Adrenal gland (tissue), 12 donors: ENCODE results near the gene PIGO. TPM values are rescaled to one million over a fixed set of nuclear protein-coding genes. Genes with fewer than 3 reads are reported as not detected.

ENCODE experiments used
- DNase-seq, 7 donors: peaks; one replicate each; pipeline ENCODE4 v3.0.0-alpha.2; 2019 to 2020
- H3K27ac ChIP-seq, 5 donors: fragments of 200-600 bp; sonication (generic) in 4 of 5; 1 replicate in 3 of 5; 2 replicates in 2 of 5; pipeline versions ENCODE4 v1.5.1 to v1.8.0; 2016 to 2020; ENCODE audit warnings: mild to moderate bottlenecking in 1 of 5
- H3K27me3 ChIP-seq: fragments of 200-600 bp; 2 replicates; pipeline ENCODE4 v1.8.0; 2021
- H3K36me3 ChIP-seq, 2 donors: fragments of 200-600 bp; replicated peaks in 1 of 2; 1 replicate in 1 of 2; 2 replicates in 1 of 2; pipeline versions ENCODE4 v1.5.1 to v1.8.0; 2018 to 2022
- H3K4me1 ChIP-seq, 2 donors: fragments of 200-600 bp; replicated peaks in 1 of 2; 1 replicate in 1 of 2; 2 replicates in 1 of 2; pipeline versions ENCODE4 v1.5.1 to v1.8.0; 2018 to 2021
- H3K4me3 ChIP-seq, 4 donors: fragments of 200-600 bp; sonication (generic) in 3 of 4; one replicate each; pipeline ENCODE4 v1.5.1; 2016 to 2018
- H3K9me3 ChIP-seq, 3 donors: fragments of 200-600 bp; sonication (generic) in 1 of 3; replicated peaks in 1 of 3; 1 replicate in 2 of 3; 2 replicates in 1 of 3; pipeline versions ENCODE4 v1.5.1 to v1.8.0; 2016 to 2021
- POLR2A ChIP-seq, 2 donors: fragments of 450-650 bp; IDR thresholded peaks; one replicate each; pipeline ENCODE4 v1.6.1; 2017; ENCODE audit warnings: antibody characterized with exemption in 2 of 2, mild to moderate bottlenecking in 2 of 2, moderate library complexity in 1 of 2
- WGBS, 4 donors: extraction: QIAGEN DNeasy Blood & Tissue Kit in 2 of 4; methylation state at CpG; one replicate each; pipeline versions ENCODE4 v1.1.5 to v1.1.7; 2013 to 2017; 5-methylcytosine and 5-hydroxymethylcytosine counted together
- intact Hi-C, 2 donors: fragments of 100-400 bp; cut with DNase I; formaldehyde crosslinking; loops; one replicate each; pipeline versions ENCODE4 v1.14.1 to v1.15.0; 2022 to 2023
- polyA plus RNA-seq, 3 donors: library from polyadenylated mRNA; stranded (reverse); fragments of 200-250 nt in 2 of 3; fragments of 350-450 nt in 1 of 3; fragmentation: Illumina TruSeq in 1 of 3; extraction: RNeasy Lipid Tissue Mini Kit (QIAGEN cat#74804) in 1 of 3; gene quantifications; one replicate each; pipeline ENCODE4 v1.2.3, GENCODE V29; 2013 to 2014
- total RNA-seq, 9 donors: library from RNA; depleted of rRNA in 4 of 9; stranded (reverse); fragments of >200 nt in 4 of 9; fragments of 120-200 nt in 1 of 9; fragmentation: NEBNext Ultra II Directional in 1 of 9; extraction: Animal tissue kit (Norgen Biotek cat#: 25700) in 1 of 9; gene quantifications; one replicate each; pipeline versions ENCODE4 v1.1.0 to v1.2.4, GENCODE V29; 2013 to 2023
- TF ChIP-seq, protein P1 (sequence below), 6 experiments: fragments of 450-650 bp in 4 of 6; fragments of 200-600 bp in 2 of 6; sonication (generic) in 1 of 6; IDR thresholded peaks; 1 replicate in 5 of 6; 2 replicates in 1 of 6; pipeline versions ENCODE4 v1.5.1 to v1.8.0; 2016 to 2021; ENCODE audit warnings: antibody characterized with exemption in 6 of 6, mild to moderate bottlenecking in 2 of 6, moderate library complexity in 1 of 6
- donor health status: healthy with polysubstance abuse.
- donor health status: Bipolar disorder and iron deficiency.
- donor health status: DM: yes; HTN: yes; CAD: no.
- donor health status: DM: no; HTN: no; CAD: no.
- donor health status: DM: no; HTN: no; CAD: no.
- donor health status: DM: yes; HTN: yes; CAD: no.

The PIGO gene
- total and polyA plus RNA-seq, 12 donors: 19.7 to 37.4 (median 28.9) TPM

DNA sequence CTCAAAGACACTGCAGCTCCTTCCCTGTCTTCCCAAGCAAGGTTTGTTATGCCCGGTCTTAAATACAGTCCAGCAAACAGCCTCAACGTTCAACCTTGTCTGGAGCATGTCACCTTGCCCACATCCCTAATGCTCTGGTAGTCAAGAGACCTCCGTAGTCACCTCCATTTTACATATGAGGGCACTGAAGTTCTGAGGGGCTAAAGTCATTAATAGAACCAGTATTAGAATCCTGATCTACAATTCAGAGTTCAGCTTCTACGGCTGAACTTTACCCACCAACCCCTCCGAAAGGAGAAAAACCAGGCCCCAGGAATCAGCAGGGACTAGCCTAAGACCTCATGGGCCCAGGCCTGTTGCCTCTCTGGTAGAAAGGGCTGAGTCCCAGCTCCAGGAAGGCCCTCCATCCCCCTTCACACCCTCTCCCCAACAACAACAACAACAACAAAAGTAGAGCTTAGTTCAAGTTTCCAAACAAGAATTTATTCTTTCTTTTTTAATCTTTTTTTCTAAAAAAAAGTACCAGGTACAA lies 7.3 kb upstream of the PIGO start:
- DNase-seq: no peak
- intact Hi-C loops: no loop called here
- H3K36me3 ChIP-seq: peaks cover 0 to 66% of the 10 kb centered on the region in 2 donors

DNA sequence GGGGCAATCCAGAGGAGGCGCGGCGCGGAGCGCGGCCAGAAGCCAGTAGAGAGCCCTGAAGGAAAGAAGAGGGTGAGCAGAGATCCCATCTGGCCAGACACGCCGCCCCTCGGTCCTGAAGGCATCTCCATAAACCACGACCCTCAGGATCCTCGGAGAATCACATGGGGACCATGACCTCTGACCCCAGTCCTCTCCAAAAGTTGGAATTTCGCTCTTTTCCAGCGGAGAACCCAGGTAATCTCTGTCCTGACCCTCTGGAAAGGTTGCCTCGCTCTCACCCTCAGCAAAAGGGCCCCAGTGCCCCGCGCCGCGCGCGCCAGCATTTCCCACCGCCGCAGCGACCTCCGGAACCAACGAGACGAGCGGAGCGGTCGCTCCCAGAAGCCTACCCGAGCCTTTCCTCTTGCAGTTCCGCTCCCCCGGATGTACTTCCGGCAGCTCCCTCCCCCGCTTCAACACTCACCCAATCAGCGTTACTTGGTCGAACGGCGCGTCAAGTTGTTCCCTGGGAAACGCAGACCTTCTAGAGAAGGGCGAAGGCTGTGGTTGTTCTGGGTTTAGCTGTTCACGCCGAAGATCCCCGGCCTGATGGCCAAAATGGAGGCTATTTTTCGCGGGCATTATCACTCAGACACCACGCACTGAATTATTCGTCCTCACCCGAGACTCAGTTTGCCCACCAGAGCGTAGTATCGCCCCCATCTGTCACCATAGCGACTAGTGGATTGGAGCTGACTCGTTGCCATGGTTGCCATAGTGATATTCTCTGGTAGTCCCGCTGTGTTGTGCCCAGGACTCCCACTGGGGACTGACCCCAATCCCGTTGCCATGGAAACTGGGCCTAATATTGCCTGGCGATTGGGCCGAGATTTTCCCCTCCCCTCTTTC lies 6.6 kb upstream of the PIGO start, which contains the start of gene STOML2:
Gene STOML2, minus strand, starts transcription at position 363 of the 891 bp plus-strand sequence. Its CDS starts 37 bp downstream, at position 326.
- WGBS, 4 donors: 0 to 1% (median 1%) methylated on average over 29 to 57 of the region's 57 CpGs
- H3K27me3 ChIP-seq: no peaks in the 10 kb centered on the region
- peak within 1 kb of the TSS; percentile 54 to 89 (median 70) for H3K27ac ChIP-seq
- peaks cover 7 to 18% of the 10 kb centered on the region in 2 donors for H3K4me1 ChIP-seq
- intact Hi-C loops: no loop called here
- peaks cover 0 to 60% of the 10 kb centered on the region in 2 donors for H3K36me3 ChIP-seq
- H3K9me3 ChIP-seq: no peaks in the 10 kb centered on the region
- peak; percentile 92 to 99 (median 97) for DNase-seq
- peak within 1 kb of the TSS; percentile 42 to 78 (median 62) for H3K4me3 ChIP-seq
- TF ChIP-seq POLR2A (IDR thresholded peaks at IDR 0.05): peak; percentile 43 to 66
- TF ChIP-seq, protein P1, sequence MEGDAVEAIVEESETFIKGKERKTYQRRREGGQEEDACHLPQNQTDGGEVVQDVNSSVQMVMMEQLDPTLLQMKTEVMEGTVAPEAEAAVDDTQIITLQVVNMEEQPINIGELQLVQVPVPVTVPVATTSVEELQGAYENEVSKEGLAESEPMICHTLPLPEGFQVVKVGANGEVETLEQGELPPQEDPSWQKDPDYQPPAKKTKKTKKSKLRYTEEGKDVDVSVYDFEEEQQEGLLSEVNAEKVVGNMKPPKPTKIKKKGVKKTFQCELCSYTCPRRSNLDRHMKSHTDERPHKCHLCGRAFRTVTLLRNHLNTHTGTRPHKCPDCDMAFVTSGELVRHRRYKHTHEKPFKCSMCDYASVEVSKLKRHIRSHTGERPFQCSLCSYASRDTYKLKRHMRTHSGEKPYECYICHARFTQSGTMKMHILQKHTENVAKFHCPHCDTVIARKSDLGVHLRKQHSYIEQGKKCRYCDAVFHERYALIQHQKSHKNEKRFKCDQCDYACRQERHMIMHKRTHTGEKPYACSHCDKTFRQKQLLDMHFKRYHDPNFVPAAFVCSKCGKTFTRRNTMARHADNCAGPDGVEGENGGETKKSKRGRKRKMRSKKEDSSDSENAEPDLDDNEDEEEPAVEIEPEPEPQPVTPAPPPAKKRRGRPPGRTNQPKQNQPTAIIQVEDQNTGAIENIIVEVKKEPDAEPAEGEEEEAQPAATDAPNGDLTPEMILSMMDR (IDR thresholded peaks at IDR 0.05): no peak

More for the DNA sequence above, 7.3 kb upstream of the PIGO start:
- H3K27me3 ChIP-seq: no peaks in the 10 kb centered on the region
- TF ChIP-seq POLR2A (IDR thresholded peaks at IDR 0.05): no peak
- TF ChIP-seq, protein P1 (IDR thresholded peaks at IDR 0.05): no peak
- peak overlapping the region in 4 of 5 donors; percentile 63 to 89 (median 77) for H3K27ac ChIP-seq
- no peaks in the 10 kb centered on the region for H3K9me3 ChIP-seq
- peaks cover 7 to 18% of the 10 kb centered on the region in 2 donors for H3K4me1 ChIP-seq
- 31 to 42% (median 37%) methylated on average over 5 of the region's 5 CpGs for WGBS, 4 donors
- H3K4me3 ChIP-seq: peak overlapping the region in 1 of 4 donors; percentile 78

DNA sequence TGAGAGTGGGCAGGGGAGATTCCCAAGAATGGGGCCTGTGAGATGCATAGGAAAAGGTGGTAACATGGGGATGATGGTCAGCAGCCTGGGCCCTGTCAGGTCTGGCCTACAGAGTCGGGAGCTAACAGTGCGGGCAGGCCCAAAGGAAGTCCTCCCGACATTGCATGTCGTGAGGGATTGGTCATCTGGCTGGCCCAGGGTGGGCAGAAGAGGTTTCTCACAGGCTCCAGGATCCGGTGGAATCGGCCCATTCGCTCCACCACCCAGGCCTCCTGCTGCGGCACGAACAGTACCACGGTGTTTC lies 6.0 kb upstream of the PIGO start:
- Histone ChIP-seq H3K27me3 (no peaks in the 10 kb centered on the region), H3K27ac (peak overlapping the region in 4 of 5 donors; percentile 63 to 89 (median 77)), H3K4me3 (peak overlapping the region; percentile 42 to 78 (median 62)), H3K4me1 (peaks cover 7 to 18% of the 10 kb centered on the region in 2 donors), H3K36me3 (peaks cover 0 to 54% of the 10 kb centered on the region in 2 donors), H3K9me3 (no peaks in the 10 kb centered on the region)
- WGBS, 4 donors: 2 to 34% (median 4%) methylated on average over 2 to 10 of the region's 10 CpGs
- TF ChIP-seq, protein P1 (IDR thresholded peaks at IDR 0.05): no peak
- TF ChIP-seq POLR2A (IDR thresholded peaks at IDR 0.05): no peak
- intact Hi-C loops: no loop called here
- DNase-seq: no peak

DNA sequence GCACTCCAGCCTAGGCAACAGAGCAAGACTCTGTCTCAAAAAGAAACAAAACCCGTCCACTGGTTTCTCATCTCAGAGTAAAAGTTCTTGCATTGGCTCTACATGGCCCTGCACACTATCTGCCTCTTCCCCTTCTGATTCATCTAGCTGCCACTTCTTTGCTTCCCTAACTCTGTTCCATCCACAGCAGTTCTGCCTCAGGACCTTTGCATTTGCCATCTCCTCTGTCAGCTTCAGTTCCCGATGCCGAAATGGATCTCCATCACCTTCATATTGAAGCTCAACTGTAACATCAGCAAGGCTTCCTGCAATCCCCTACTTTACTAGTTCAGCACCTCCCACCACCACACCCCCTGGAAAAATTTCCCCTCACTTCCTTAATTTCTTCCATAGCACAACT lies 1.2 kb upstream of the PIGO start:
- peak in 1 of 7 donors; percentile 7 for DNase-seq
- WGBS, 4 donors: 71 to 90% (median 81%) methylated on average over 3 of the region's 3 CpGs
- no peak for TF ChIP-seq POLR2A (IDR thresholded peaks at IDR 0.05)
- TF ChIP-seq, protein P1 (IDR thresholded peaks at IDR 0.05): no peak
- Histone ChIP-seq H3K27me3 (no peaks in the 10 kb centered on the region), H3K9me3 (no peaks in the 10 kb centered on the region), H3K36me3 (peaks cover 0 to 37% of the 10 kb centered on the region in 2 donors), H3K27ac (no peak overlapping the region), H3K4me1 (peaks cover 14 to 21% of the 10 kb centered on the region in 2 donors), H3K4me3 (no peak overlapping the region)
- intact Hi-C loops: loop anchor here (5.0 to 10.0 kb wide), 3 partner anchors 113 to 200 kb away; partner anchors contain the start of gene DNAJB5 (in 1 of the 2)
